Measurements from ENCODE around the gene DSP. TPM values are rescaled to one million over a fixed set of nuclear protein-coding genes. Genes with fewer than 3 reads are reported as not detected.

The DSP gene
- total and polyA plus RNA-seq, 2 experiments from 2014 or later, result 16.8 to 43.7 TPM

DNA sequence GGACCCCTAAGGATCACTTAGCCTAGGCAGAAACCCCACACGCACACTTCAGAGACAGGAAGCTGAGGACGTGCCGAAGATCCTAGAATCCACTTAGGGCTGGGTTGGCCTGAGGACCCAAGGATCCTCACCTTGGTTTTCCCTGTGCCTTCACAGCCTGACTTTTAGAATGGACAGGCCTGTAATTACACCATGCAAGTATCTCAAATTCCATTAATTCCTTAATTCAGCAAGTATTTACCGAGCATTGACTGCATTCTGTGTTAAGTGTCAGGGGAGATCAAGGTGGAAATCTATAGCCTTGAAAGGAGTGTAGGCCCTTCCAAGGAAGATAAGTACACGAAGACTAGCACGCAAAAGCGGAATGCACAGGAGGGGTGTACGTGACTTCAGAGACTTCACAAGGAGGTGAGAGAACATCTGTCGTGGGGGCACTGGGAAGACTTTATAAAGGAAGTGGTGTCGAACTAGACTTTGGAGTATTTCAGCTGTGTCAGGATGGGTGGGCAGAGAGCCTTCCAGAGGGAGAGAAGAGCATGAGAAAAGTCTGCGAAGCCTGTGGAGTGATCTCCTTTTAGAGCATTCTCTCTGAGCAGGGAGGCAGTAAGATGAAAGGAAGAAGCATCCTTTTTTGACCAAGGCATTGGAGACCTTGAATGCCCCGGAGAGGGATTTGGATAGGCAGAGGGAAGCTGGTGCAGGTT, 4.0 kb downstream of the DSP start (continued):
- TF ChIP-seq, protein P1, sequence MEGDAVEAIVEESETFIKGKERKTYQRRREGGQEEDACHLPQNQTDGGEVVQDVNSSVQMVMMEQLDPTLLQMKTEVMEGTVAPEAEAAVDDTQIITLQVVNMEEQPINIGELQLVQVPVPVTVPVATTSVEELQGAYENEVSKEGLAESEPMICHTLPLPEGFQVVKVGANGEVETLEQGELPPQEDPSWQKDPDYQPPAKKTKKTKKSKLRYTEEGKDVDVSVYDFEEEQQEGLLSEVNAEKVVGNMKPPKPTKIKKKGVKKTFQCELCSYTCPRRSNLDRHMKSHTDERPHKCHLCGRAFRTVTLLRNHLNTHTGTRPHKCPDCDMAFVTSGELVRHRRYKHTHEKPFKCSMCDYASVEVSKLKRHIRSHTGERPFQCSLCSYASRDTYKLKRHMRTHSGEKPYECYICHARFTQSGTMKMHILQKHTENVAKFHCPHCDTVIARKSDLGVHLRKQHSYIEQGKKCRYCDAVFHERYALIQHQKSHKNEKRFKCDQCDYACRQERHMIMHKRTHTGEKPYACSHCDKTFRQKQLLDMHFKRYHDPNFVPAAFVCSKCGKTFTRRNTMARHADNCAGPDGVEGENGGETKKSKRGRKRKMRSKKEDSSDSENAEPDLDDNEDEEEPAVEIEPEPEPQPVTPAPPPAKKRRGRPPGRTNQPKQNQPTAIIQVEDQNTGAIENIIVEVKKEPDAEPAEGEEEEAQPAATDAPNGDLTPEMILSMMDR (conservative IDR thresholded peaks at IDR 0.05; ENCODE audit: low read depth in 2 of 2), result no peak
- TF ChIP-seq STAT1 (IDR thresholded peaks at IDR 0.05; ENCODE audit: unreplicated experiment) (no peak), EZH2 (IDR thresholded peaks at IDR 0.05; ENCODE audit: low read depth, unreplicated experiment) (no peak), CREB1 (CRISPR knock-in tag; IDR thresholded peaks at IDR 0.05; ENCODE audit: low read depth) (no peak), ZNF114 (CRISPR knock-in tag; IDR thresholded peaks at IDR 0.05) (no peak), EZH2phosphoT487 (IDR thresholded peaks at IDR 0.05; ENCODE audit: unreplicated experiment) (no peak)
- TF ChIP-seq, protein P2, sequence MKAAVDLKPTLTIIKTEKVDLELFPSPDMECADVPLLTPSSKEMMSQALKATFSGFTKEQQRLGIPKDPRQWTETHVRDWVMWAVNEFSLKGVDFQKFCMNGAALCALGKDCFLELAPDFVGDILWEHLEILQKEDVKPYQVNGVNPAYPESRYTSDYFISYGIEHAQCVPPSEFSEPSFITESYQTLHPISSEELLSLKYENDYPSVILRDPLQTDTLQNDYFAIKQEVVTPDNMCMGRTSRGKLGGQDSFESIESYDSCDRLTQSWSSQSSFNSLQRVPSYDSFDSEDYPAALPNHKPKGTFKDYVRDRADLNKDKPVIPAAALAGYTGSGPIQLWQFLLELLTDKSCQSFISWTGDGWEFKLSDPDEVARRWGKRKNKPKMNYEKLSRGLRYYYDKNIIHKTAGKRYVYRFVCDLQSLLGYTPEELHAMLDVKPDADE (IDR thresholded peaks at IDR 0.05), result no peak

DNA sequence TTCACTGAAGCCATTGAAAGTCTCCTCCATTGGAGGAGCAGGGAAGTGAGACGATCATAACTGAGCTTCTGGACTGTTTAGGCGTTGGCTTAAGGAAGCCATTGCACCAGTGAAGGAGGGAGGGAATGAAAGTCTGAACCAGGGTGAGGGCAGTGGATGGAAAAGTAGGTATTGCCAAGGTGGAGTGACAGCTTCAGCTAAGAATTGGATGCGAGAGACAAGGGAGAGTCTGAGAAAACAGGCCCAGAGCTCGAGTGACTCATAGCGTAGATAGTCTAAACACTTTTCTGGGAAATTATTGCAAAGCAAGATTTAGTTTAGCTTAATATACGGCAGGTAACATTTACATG, 4.5 kb downstream of the DSP start:
- Mint-ChIP-seq H3K27ac (no peak overlapping the region), H3K36me3 (ENCODE audit: low read depth) (peaks cover 3% of the 10 kb centered on the region), H3K4me3 (no peak overlapping the region), H3K9me3 (no peaks in the 10 kb centered on the region), H3K27me3 (ENCODE audit: insufficient read depth, low read depth, poor library complexity) (peaks cover 1% of the 10 kb centered on the region), H3K4me1 (peaks cover 42% of the 10 kb centered on the region)
- peaks cover 24% of the 10 kb centered on the region for H3K79me2 ChIP-seq (replicated peaks; ENCODE audit: insufficient read depth)
- no peak overlapping the region for H3K4me3 ChIP-seq
- no peaks in the 10 kb centered on the region for H4K20me1 ChIP-seq (replicated peaks; ENCODE audit: insufficient read depth)
- no peak overlapping the region for H3K4me2 ChIP-seq
- H3K27ac ChIP-seq (ENCODE audit: low read depth), result no peak overlapping the region
- DNase-seq (ENCODE audit: low spot score) (no peak), ATAC-seq (no peak)
- no peak for TF ChIP-seq POLR2AphosphoS5 (IDR thresholded peaks at IDR 0.05; ENCODE audit: low read depth)
- TF ChIP-seq ZNF114 (CRISPR knock-in tag; IDR thresholded peaks at IDR 0.05), result no peak
- no peak for TF ChIP-seq STAT1 (IDR thresholded peaks at IDR 0.05; ENCODE audit: unreplicated experiment)
- TF ChIP-seq, protein P2 (IDR thresholded peaks at IDR 0.05), result no peak
- TF ChIP-seq JUNB (IDR thresholded peaks at IDR 0.05; ENCODE audit: unreplicated experiment), result no peak
- TF ChIP-seq ZNF331 (CRISPR knock-in tag; IDR thresholded peaks at IDR 0.05; ENCODE audit: low read depth), result no peak
- no peak overlapping the region for H2AFZ ChIP-seq
- no peaks in the 10 kb centered on the region for H3K9me2 ChIP-seq (ENCODE audit: insufficient read depth)
- no peaks in the 10 kb centered on the region for H3F3A ChIP-seq (replicated peaks; ENCODE audit: low read depth)
- peaks cover 41% of the 10 kb centered on the region for H3K4me1 ChIP-seq (ENCODE audit: insufficient read depth)
- no peaks in the 10 kb centered on the region for H3K36me3 ChIP-seq (ENCODE audit: insufficient read depth)
- peaks cover 23% of the 10 kb centered on the region for H3K27me3 ChIP-seq (ENCODE audit: insufficient read depth)

All from GM23338 (cell line).